ENCODE results near the gene ZNF524.
"Not testable (repeated sequence)": the region's sequence is repeated elsewhere in the genome, so short reads cannot be mapped to it uniquely, and the experiment has no call there.

The ZNF524 gene

GRCh38 chr19:55599842-55600661 lies at the start of gene ZNF524:
Gene ZNF524 (plus strand): TSS chr19:55600288. CDS start chr19:55602113, 1,825 bp downstream.
- peak; percentile 72 to 98 (median 90) for DNase-seq

- DNase-seq, result no peak
These were observed 49.8 kb upstream of the ZNF524 start for GRCh38 chr19:55550321-55550650.

GRCh38 chr19:55552206-55552605 lies 47.9 kb upstream of the ZNF524 start:
- no peak for DNase-seq

- no peak for DNase-seq
These were observed 47.5 kb upstream of the ZNF524 start for GRCh38 chr19:55552620-55553019.

- DNase-seq, result no peak
These were observed 46.6 kb upstream of the ZNF524 start for GRCh38 chr19:55553217-55554182.

- no peak for DNase-seq
These were observed 45.8 kb upstream of the ZNF524 start for GRCh38 chr19:55554302-55554701.

- no peak for DNase-seq
These were observed 45.3 kb upstream of the ZNF524 start for GRCh38 chr19:55554741-55555152.

- no peak for DNase-seq
These were observed 40.4 kb upstream of the ZNF524 start for GRCh38 chr19:55559684-55560083.

GRCh38 chr19:55563261-55563690 lies 36.8 kb upstream of the ZNF524 start:
- no peak for DNase-seq

GRCh38 chr19:55566823-55567222 lies 33.3 kb upstream of the ZNF524 start:
- no peak for DNase-seq

GRCh38 chr19:55567708-55568328 lies 32.3 kb upstream of the ZNF524 start:
- no peak for DNase-seq

- not testable (repeated sequence) for DNase-seq
These were observed 30.6 kb upstream of the ZNF524 start for GRCh38 chr19:55569477-55569876.

GRCh38 chr19:55573929-55574328 lies 26.2 kb upstream of the ZNF524 start:
- not testable (repeated sequence) for DNase-seq

- DNase-seq, result no peak
These were observed 23.3 kb upstream of the ZNF524 start for GRCh38 chr19:55576746-55577145.

GRCh38 chr19:55578031-55578760 lies 21.9 kb upstream of the ZNF524 start:
- DNase-seq, result no peak

- DNase-seq, result no peak
These were observed 21.0 kb upstream of the ZNF524 start for GRCh38 chr19:55578761-55579747.

GRCh38 chr19:55579766-55580621 lies 20.1 kb upstream of the ZNF524 start:
- peak in 14 of 56 donors; percentile 17 to 53 (median 32) for DNase-seq

GRCh38 chr19:55580628-55581144 lies 19.4 kb upstream of the ZNF524 start, which contains the start of gene ZNF579:
Gene ZNF579 (minus strand): TSS chr19:55580848. CDS start chr19:55579639, 1,209 bp downstream.
- peak; percentile 7 to 93 (median 83) for DNase-seq

All from amygdala (tissue), 56 donors.